SK-N-SH (cell line): ENCODE data around the gene CUBN. TPM values are rescaled to one million over a fixed set of nuclear protein-coding genes. Genes with fewer than 3 reads are reported as not detected.

Experiments used
- CTCF ChIA-PET: fragments of 300-600, 350-600 bp; formaldehyde crosslinking; extraction: SDS; loops from one replicate; lab custom pipeline; 2021; lab: Yijun Ruan, JAX
- POLR2A ChIA-PET: fragments of 350-600 bp; sonication (Branson Sonifier 250); formaldehyde crosslinking; extraction: SDS; loops from one replicate; lab custom pipeline; 2020; ENCODE audit warnings: antibody characterized with exemption, inconsistent platforms; lab: Yijun Ruan, JAX
- DNase-seq: peaks from one replicate; pipeline ENCODE4 v3.0.0; 2012
- H2AFZ ChIP-seq: fragments of 200-600 bp; sonication (generic); 2 replicates; pipeline ENCODE4 v1.8.1; 2016; ENCODE audit warnings: antibody characterized with exemption, mild to moderate bottlenecking, low read depth
- H3F3A ChIP-seq: fragments of 200-600 bp; sonication (generic); replicated peaks from 2 replicates; pipeline ENCODE3; 2016; ENCODE audit warnings: antibody characterized with exemption, mild to moderate bottlenecking; ENCODE audit not compliant: insufficient read depth
- H3K27ac ChIP-seq, 2 experiments: fragments of 200-500 bp in 1 of 2; fragments of 200-600 bp in 1 of 2; sonication (Bioruptor generic) in 1 of 2; sonication (generic), shearing (Covaris generic) in 1 of 2; 2 replicates each; pipeline versions ENCODE4 v1.5.1 to v1.6.1; 2014 to 2016; ENCODE audit warnings: low read depth in 2 of 2, inconsistent platforms in 1 of 2, low read length in 1 of 2, mild to moderate bottlenecking in 1 of 2, mixed read lengths in 1 of 2
- H3K27me3 ChIP-seq: fragments of 200-600 bp; sonication (generic), shearing (Covaris generic); 2 replicates; pipeline ENCODE4 v1.6.1; 2016; ENCODE audit warnings: mixed run types; ENCODE audit not compliant: insufficient read depth
- H3K36me3 ChIP-seq, 2 experiments: fragments of 200-500 bp in 1 of 2; fragments of 200-600 bp in 1 of 2; sonication (Bioruptor generic) in 1 of 2; sonication (generic) in 1 of 2; replicated peaks in 1 of 2; 2 replicates each; pipeline versions ENCODE3 to v1.5.1; 2014 to 2016; ENCODE audit warnings: low read length in 1 of 2, mild to moderate bottlenecking in 1 of 2; ENCODE audit not compliant: insufficient read depth in 2 of 2, control insufficient read depth in 1 of 2
- H3K4me1 ChIP-seq, 2 experiments: fragments of 200-500 bp in 1 of 2; fragments of 200-600 bp in 1 of 2; sonication (Bioruptor generic) in 1 of 2; sonication (generic), shearing (Covaris generic) in 1 of 2; 2 replicates each; pipeline versions ENCODE4 v1.5.1 to v1.6.1; 2014 to 2016; ENCODE audit warnings: low read depth in 1 of 2, low read length in 1 of 2, mixed run types in 1 of 2; ENCODE audit not compliant: insufficient read depth in 2 of 2, control insufficient read depth in 1 of 2
- H3K4me2 ChIP-seq: fragments of 200-600 bp; sonication (generic), shearing (Covaris generic); 2 replicates; pipeline ENCODE4 v1.6.1; 2017; ENCODE audit warnings: mixed run types
- H3K4me3 ChIP-seq, 2 experiments: fragments of 200-500 bp in 1 of 2; fragments of 200-600 bp in 1 of 2; sonication (Bioruptor generic) in 1 of 2; sonication (generic), shearing (Covaris generic) in 1 of 2; 2 replicates each; pipeline versions ENCODE4 v1.5.1 to v1.8.1; 2014 to 2016; ENCODE audit warnings: low read depth in 2 of 2, inconsistent platforms in 1 of 2, low read length in 1 of 2, mild to moderate bottlenecking in 1 of 2, mixed read lengths in 1 of 2, moderate library complexity in 1 of 2
- H3K79me2 ChIP-seq: fragments of 200-600 bp; sonication (generic); 2 replicates; pipeline ENCODE4 v1.8.1; 2017; ENCODE audit warnings: mild to moderate bottlenecking; ENCODE audit not compliant: insufficient read depth
- H3K9ac ChIP-seq: fragments of 200-600 bp; sonication (generic); 2 replicates; pipeline ENCODE4 v1.6.1; 2017; ENCODE audit warnings: mixed run types
- H3K9me2 ChIP-seq: fragments of 200-600 bp; sonication (generic); 2 replicates; pipeline ENCODE4 v1.6.1; 2017; ENCODE audit warnings: mixed run types
- H3K9me3 ChIP-seq: fragments of 200-600 bp; sonication (generic); 2 replicates; pipeline ENCODE4 v1.6.1; 2017; ENCODE audit warnings: mixed run types, mild to moderate bottlenecking, moderate library complexity
- H4K20me1 ChIP-seq: fragments of 200-600 bp; sonication (generic); 2 replicates; pipeline ENCODE4 v1.6.1; 2017; ENCODE audit warnings: mild to moderate bottlenecking, mixed run types; ENCODE audit not compliant: insufficient read depth
- ELF1 ChIP-seq: IDR thresholded peaks from 2 replicates; pipeline ENCODE4 v1.4.0; 2012
- EP300 ChIP-seq, 2 experiments: IDR thresholded peaks; 2 replicates each; pipeline versions ENCODE4 v1.4.0 to v1.6.1; 2012; ENCODE audit warnings: borderline replicate concordance in 1 of 2, low read depth in 1 of 2, low read length in 1 of 2
- EZH2phosphoT487 ChIP-seq: fragments of 200-600 bp; sonication (generic); IDR thresholded peaks from 2 replicates; pipeline ENCODE4 v1.6.1; 2017; ENCODE audit warnings: low read depth, mixed run types, mild to moderate bottlenecking, antibody characterized with exemption, moderate library complexity, borderline replicate concordance
- FOSL2 ChIP-seq: IDR thresholded peaks from 2 replicates; pipeline ENCODE4 v1.4.0; 2012; ENCODE audit warnings: low read depth, mild to moderate bottlenecking, moderate library complexity, borderline replicate concordance
- FOXJ3 ChIP-seq: sonication (generic); formaldehyde crosslinking; IDR thresholded peaks from 2 replicates; pipeline ENCODE4 v1.5.1; 2020; ENCODE audit warnings: mild to moderate bottlenecking, missing genetic modification reagents
- FOXM1 ChIP-seq: IDR thresholded peaks from 2 replicates; pipeline ENCODE4 v1.4.0; 2012; ENCODE audit warnings: low read depth, mild to moderate bottlenecking
- GABPA ChIP-seq: IDR thresholded peaks from 2 replicates; pipeline ENCODE4 v1.4.0; 2012; ENCODE audit warnings: low read depth, mild to moderate bottlenecking
- GATA2 ChIP-seq: sonication (generic); formaldehyde crosslinking; IDR thresholded peaks from 2 replicates; pipeline ENCODE4 v1.5.0; 2020; ENCODE audit warnings: mild to moderate bottlenecking, missing genetic modification reagents
- JUND ChIP-seq: IDR thresholded peaks from 2 replicates; pipeline ENCODE4 v1.4.0; 2012
- MEF2A ChIP-seq: IDR thresholded peaks from 2 replicates; pipeline ENCODE4 v1.4.0; 2012; ENCODE audit warnings: low read depth, borderline replicate concordance
- PBX3 ChIP-seq: IDR thresholded peaks from 2 replicates; pipeline ENCODE4; 2012
- POLR2AphosphoS5 ChIP-seq: IDR thresholded peaks from 2 replicates; pipeline ENCODE4 v1.6.1; 2012; ENCODE audit warnings: low read depth, low read length
- RAD21 ChIP-seq: IDR thresholded peaks from 2 replicates; pipeline ENCODE4 v1.6.1; 2012; ENCODE audit warnings: mild to moderate bottlenecking, low read length
- RFX5 ChIP-seq: IDR thresholded peaks from 2 replicates; pipeline ENCODE4 v1.6.1; 2012; ENCODE audit warnings: mild to moderate bottlenecking, improper control_type of control experiment, low read length
- SIN3A ChIP-seq: IDR thresholded peaks from 2 replicates; pipeline ENCODE4 v1.6.1; 2012; ENCODE audit warnings: low read depth, mild to moderate bottlenecking, low read length, moderate library complexity, borderline replicate concordance
- TAF1 ChIP-seq: IDR thresholded peaks from 2 replicates; pipeline ENCODE4 v1.6.1; 2012; ENCODE audit warnings: low read depth, mild to moderate bottlenecking, low read length, moderate library complexity, borderline replicate concordance
- TEAD4 ChIP-seq: IDR thresholded peaks from 2 replicates; pipeline ENCODE4 v1.4.0; 2012; ENCODE audit warnings: mild to moderate bottlenecking, borderline replicate concordance; ENCODE audit not compliant: insufficient read depth
- USF1 ChIP-seq: IDR thresholded peaks from 2 replicates; pipeline ENCODE4 v1.4.0; 2012; ENCODE audit warnings: low read depth, borderline replicate concordance
- YY1 ChIP-seq: IDR thresholded peaks from 2 replicates; pipeline ENCODE4 v1.4.0; 2012; ENCODE audit warnings: low read depth, mild to moderate bottlenecking
- ZBTB33 ChIP-seq: IDR thresholded peaks from 2 replicates; pipeline ENCODE4 v1.4.0; 2012; ENCODE audit warnings: low read depth, borderline replicate concordance
- WGBS: methylation state at CpG from one replicate; pipeline ENCODE4 v1.1.6; 2017; ENCODE audit warnings: low lambda C conversion rate; 5-methylcytosine and 5-hydroxymethylcytosine counted together
- polyA plus RNA-seq, 3 experiments: library from polyadenylated mRNA; depleted of rRNA; stranded (reverse); fragments of >200 nt; gene quantifications; 2 replicates each; pipeline ENCODE4 v1.2.3, GENCODE V29; 2012
- TF ChIP-seq, protein P1 (sequence below): fragments of 150-350 bp; IDR thresholded peaks from 2 replicates; pipeline ENCODE4 v1.6.1; 2017; ENCODE audit warnings: antibody characterized with exemption, low read length, low read depth, borderline replicate concordance

CUBN gene
- polyA plus RNA-seq, 1 of the 3 experiments (the other 2 are of a cell fraction) = 2.4 TPM

- POLR2A ChIA-PET = no interaction called here
- 28% methylated on average over 5 of the region's 5 CpGs for WGBS
- Histone ChIP-seq H3K4me2 (peak overlapping the region; percentile 59; the same call in 1 of the 2 replicates), H3K9me2 (no peaks in the 10 kb centered on the region), H3K4me3 (no peak overlapping the region), H3K9ac (peak overlapping the region; percentile 68), H3K4me1 (peaks cover 0 to 40% of the 10 kb centered on the region in 2 experiments; a peak in 3 of 4 replicates), H3K36me3 (no peaks in the 10 kb centered on the region), H3K9me3 (no peaks in the 10 kb centered on the region), H2AFZ (peak overlapping the region; percentile 47; the same call in 1 of the 2 replicates), H4K20me1 (no peaks in the 10 kb centered on the region), H3K27me3 (no peaks in the 10 kb centered on the region), H3K79me2 (no peaks in the 10 kb centered on the region), H3F3A (peaks cover 51% of the 10 kb centered on the region), H3K27ac (peak overlapping the region; percentile 90 to 99)
- no peak for TF ChIP-seq FOSL2
- TF ChIP-seq GABPA = no peak
- no peak for TF ChIP-seq SIN3A
- TF ChIP-seq MEF2A = no peak
- no peak for TF ChIP-seq FOXM1
- no peak for TF ChIP-seq PBX3
- no peak for TF ChIP-seq RFX5
- DNase-seq = no peak
- CTCF ChIA-PET = interaction anchor here (0.8 kb wide), 1 partner anchor 14 kb away, joined by 3 read pairs; no protein-coding TSS in a partner anchor
Measured at GRCh38 chr10:16986082-16986405, 143.6 kb downstream of the CUBN start.

- WGBS = 91% methylated on average over 3 of the region's 3 CpGs
- Histone ChIP-seq H3K4me1 (peaks cover 0 to 32% of the 10 kb centered on the region in 2 experiments; a peak in 3 of 4 replicates), H3K4me3 (no peak overlapping the region), H3K4me2 (no peak overlapping the region), H3K27ac (peak overlapping the region in 1 of 2 experiments; percentile 99; a peak in 1 of 4 replicates), H2AFZ (no peak overlapping the region), H3K36me3 (peaks cover 0 to 5% of the 10 kb centered on the region in 2 experiments), H3K9me3 (no peaks in the 10 kb centered on the region), H4K20me1 (no peaks in the 10 kb centered on the region), H3K79me2 (no peaks in the 10 kb centered on the region), H3K9me2 (no peaks in the 10 kb centered on the region), H3K27me3 (no peaks in the 10 kb centered on the region), H3F3A (peaks cover 51% of the 10 kb centered on the region), H3K9ac (no peak overlapping the region)
- CTCF ChIA-PET = interaction anchor here (2.5 kb wide), 1 partner anchor 12 kb away, joined by 6 read pairs; no protein-coding TSS in a partner anchor
- POLR2A ChIA-PET = no interaction called here
- no peak for TF ChIP-seq FOXJ3 (CRISPR knock-in tag)
- TF ChIP-seq RAD21 = no peak
- TF ChIP-seq ELF1 = no peak
- TF ChIP-seq TEAD4 = no peak
- no peak for TF ChIP-seq TAF1
- no peak for TF ChIP-seq YY1
- TF ChIP-seq USF1 = no peak
- TF ChIP-seq FOXM1 = no peak
- no peak for TF ChIP-seq EZH2phosphoT487
- no peak for TF ChIP-seq EP300 (IDR thresholded peaks at IDR 0.05; ENCODE audit: borderline replicate concordance in 1 of 2, low read depth in 1 of 2, low read length in 1 of 2)
- no peak for TF ChIP-seq ZBTB33
- TF ChIP-seq, protein P1, sequence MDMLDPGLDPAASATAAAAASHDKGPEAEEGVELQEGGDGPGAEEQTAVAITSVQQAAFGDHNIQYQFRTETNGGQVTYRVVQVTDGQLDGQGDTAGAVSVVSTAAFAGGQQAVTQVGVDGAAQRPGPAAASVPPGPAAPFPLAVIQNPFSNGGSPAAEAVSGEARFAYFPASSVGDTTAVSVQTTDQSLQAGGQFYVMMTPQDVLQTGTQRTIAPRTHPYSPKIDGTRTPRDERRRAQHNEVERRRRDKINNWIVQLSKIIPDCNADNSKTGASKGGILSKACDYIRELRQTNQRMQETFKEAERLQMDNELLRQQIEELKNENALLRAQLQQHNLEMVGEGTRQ = no peak
- TF ChIP-seq POLR2AphosphoS5 = no peak
- TF ChIP-seq JUND = no peak
- no peak for TF ChIP-seq RFX5
- no peak for TF ChIP-seq GATA2 (CRISPR knock-in tag)
- no peak for DNase-seq
Measured at GRCh38 chr10:16984242-16984641, 145.4 kb downstream of the CUBN start.
